NCI-H128 (cell line): Measurements from ENCODE around the gene FAM222B.
"Not testable (repeated sequence)": the region's sequence is repeated elsewhere in the genome, so short reads cannot be mapped to it uniquely, and the experiment has no call there.

ENCODE experiments used
- DNase-seq: peaks from one replicate; lab custom pipeline; 2025; ENCODE audit not compliant: unreplicated experiment; lab: John Stamatoyannopoulos, UW

FAM222B gene

DNA sequence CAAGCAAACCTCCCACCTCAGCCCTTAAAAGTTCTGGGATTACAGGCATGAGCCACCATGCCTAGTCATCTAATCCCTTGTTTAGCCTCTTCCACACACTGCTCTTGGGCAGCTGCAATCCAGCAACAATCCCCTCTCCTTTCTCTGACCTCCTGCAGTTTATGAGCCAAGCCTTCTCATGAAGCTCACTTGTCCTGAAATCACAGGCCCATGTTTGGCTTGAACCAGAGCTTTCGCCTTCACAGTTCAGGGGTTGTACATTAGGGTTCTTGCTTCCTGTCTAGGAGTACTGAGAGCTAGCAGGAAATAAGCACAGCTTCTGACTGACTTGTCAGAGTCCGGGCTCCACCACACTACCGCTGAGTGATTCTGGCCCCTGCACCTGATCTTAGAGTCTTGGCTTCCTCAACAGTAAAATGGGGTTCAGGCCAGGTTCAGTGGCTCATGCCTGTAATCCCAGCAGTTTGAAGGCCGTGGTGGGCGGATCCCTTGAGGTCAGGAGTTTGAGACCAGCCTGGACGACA, 28.5 kb upstream of the FAM222B start:
- DNase-seq = no peak

DNA sequence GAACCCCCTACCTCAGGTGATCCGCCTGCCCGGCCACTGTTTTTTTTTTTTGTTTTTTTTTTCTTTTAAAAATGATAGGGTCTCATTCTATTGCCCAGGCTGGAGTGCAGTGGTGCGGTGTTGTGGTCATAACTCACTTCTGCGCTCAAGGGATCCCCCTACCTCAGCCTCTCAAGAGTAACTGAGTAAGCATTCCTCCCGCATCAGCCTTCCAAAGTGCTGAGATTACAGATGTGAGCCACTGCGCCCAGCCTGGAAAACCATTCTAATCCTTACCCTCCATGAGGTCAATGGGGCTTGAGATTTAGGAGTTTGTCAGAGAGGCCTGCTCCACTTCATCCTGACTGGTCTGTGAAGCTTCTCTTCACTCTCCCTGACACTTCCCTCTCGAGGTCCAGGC, 24.7 kb upstream of the FAM222B start:
- no peak for DNase-seq

DNA sequence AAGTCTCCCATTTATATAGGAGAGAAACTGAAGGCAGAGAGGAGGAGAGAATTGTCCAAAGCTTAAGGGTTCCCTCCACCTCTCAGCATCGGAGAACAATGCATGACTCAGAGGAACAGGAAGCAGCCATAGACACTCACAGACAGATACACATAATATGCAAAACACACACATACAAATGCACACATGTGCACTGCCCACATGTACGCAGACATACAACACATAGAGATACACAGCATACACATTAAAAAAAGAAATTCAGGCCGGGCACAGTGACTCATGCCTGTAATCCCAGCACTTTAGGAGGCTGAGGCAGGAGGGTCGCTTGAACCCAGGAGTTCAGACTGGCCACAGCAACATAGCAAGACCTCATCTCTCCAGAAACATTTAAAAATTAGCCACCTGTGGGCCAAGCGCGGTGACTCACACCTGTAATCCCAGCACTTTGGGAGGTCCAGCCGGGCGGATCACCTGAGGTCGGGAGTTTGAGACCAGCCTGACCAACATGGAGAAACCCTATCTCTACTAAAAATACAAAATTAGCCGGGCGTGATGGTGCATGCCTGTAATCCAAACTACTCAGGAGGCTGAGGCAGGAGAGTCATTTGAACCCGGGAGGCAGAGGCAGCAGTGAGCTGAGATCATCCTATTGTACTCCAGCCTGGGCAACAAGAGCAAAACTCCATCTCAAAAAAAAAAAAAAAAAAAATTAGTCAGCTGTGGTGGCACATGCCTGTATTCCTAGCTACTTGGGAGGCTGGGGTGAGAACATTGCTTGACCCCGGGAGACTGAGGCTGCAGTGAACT, 23.6 kb upstream of the FAM222B start:
- no peak for DNase-seq

DNA sequence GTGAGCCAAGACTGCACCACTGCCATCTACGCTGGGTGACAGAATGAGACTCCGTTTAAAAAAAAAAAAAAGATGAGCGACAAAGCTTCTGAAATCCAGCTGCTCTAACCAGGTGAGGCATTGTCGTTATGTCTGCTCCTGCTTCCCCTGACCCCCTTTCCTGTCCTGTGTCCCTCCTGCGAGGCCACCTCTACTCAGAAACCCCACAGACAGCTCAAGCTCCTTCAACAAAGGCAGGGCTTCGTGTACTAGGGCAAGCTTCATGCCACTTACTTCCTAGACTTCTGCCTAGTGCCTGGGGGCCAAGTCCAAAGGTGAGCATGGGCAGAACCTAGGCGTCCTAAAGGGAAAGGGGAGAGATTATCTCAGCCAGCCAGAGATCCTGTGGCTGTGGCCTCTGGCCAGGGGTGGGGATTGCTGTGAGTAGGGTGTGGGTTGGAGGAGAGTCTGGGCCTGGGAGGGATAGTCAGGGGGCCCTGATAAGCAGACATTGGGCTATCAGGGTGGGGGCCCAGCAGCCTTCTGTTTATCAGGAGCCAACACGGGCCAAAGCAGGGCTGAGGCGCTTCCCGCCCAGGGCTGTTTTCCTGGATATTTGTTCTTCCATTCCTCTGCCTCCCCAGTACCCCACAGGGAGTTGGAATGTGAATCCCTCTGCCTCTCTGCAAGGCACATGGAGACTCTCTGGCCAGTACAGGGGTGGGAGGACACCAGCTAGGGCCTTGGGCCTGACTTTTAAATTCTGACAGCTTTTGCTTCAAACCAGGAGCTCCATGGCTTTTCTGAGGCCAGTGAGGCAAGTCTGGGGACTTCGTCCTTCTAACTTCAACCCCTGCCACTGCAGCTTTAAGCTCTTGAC, 22.6 kb upstream of the FAM222B start:
- DNase-seq = no peak

DNA sequence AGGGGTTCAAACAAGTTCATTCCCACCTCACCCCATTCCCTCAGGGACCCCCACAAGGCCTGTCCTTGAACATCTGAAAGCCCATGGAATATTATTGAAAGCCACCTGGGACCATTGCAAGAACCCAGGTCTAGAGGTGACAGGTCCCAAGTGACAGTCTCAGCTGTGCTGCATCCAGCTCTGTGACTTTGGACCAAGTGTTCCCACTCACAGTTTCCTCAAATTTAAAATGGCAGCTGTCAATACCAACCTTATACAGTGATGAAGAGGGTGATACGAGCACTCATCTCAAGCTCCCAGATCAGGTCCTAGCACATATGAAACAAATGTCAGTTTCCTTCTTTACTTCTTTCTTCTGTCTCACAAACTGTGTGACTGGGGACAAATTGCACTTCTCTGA, 21.4 kb upstream of the FAM222B start:
- no peak for DNase-seq

DNA sequence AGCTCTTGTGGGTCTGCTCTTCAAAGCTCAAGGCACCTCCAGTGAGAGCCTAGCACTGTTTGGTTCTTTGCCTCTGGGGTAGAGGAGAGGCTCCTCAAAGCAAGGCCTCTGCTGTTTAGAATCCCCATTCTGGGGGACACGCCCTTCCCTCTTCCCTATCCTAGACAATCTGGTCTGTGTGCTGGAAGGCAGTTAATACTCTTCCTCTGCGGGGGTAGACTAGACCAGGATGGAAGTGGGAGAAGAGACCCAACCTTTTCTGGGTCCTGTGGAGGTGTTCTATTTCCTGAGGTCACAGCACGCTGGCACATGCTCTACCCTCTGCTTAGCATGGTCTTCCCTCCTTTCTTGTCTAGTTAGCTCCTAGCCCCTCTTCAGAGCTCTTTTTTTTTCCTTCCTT, 20.0 kb upstream of the FAM222B start:
- DNase-seq = no peak

DNA sequence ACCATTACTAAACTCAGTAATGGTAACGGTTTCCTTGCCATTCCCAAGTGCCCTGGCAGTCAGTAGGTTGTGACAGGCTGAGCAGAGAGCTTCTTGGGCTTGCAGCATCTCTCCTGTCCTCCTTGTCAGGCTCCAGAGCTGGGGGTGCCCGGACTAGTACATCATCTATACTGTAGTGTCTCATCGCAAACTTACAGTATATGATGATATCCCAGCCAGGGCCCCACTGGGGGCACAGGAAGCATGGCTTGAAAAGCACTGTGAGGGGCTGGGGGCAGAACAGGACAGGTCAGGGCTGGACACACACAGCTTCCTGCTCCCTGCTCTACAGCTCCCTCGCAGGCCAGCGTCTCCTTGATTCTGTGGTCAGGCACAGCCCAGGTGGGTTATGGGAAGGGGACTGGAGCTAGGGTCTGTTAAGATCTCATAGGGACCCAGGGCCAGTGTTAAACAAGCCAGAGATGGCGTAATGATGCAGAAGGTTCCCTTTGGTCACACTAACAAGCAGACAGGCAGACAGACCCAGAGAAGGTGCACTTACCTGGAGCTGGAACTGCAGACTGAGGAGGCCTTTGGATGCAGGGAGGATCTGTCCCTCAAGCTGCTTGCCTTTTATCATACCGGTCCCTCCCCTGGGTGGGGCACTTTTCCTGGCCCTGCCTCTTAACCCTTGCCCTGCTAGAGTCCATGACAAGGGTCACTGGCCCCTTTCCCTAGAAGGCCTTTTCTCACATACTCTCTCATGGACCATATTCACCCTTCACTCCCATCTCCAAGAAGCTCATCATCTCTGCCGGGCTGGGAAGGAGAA, 19.0 kb upstream of the FAM222B start:
- no peak for DNase-seq

DNA sequence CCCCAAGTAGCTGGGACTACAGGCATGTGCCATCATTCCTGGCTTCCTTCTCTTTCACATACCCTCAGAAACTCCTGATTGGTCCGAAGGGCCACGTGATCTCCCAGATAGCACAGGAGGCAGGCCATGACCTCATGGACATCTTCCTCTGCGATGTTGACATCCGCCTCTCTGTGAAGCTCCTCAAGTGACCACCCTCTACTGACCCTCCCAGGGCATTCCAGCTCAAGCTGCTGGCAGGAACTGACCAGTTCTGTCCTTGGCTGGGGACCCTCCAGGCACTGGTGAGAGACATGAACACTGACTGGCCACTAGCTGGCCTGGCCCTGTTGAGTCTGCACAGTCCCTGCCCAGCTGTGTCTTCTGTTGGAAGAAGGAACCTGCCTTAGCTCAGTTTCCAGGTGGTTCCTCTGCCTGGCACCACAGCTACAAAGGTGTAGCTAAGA, 17.8 kb upstream of the FAM222B start:
- no peak for DNase-seq

DNA sequence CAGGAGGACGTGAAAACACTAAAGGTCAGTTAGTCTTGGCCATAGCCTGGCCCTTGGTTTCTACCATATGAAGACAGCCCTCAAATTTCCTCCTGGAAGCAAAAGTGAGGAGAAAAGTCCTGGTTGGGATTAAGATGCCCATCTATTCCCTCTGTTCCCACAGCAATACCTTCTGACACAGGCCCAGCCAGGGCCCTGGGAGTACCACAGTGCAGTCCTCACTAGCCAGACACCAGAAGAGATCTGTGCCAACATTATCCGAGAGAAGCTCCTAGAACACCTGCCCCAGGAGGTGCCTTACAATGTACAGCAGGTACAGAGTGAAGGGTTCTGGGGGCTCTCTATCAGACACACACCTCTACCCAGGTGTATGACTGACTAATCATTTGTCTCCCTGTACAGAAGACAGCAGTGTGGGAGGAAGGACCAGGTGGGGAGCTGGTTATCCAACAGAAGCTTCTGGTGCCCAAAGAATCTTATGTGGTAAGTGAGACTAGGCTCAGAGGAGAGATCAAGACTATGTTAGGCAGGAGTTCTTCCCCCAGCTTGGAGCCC, 16.3 kb upstream of the FAM222B start:
- no peak for DNase-seq

DNA sequence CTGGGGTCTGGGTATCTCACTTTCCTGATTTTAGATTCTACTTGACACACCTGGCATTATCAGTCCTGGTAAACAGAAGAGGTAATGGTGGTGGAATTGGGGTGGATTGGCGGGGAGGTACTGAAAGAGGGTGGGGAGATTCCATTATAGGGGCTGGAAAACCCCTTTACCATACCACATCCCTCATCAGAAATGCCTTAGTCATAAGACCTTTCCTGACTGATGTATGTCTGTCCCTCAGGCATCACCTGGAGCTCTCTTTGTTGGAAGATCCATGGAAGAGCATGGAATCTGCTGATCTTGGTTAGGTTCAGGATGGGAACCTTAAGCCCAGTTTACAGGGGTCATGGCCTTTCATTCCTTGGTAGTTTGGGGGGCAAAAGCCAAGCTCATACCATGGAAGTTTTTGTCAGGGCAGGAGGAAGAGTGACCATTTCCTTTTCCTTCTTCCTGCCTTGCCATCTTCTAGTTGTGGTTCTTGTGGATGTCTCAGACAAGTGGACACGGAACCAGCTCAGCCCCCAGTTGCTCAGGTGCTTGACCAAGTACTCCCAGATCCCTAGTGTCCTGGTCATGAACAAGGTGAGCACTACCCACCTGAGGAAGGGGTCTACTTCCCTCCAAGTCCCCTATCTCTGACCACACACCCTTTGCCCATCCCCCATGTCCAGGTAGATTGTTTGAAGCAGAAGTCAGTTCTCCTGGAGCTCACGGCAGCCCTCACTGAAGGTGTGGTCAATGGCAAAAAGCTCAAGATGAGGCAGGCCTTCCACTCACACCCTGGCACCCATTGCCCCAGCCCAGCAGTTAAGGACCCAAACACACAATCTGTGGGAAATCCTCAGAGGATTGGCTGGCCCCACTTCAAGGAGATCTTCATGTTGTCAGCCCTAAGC, 15.6 kb upstream of the FAM222B start:
- no peak for DNase-seq

DNA sequence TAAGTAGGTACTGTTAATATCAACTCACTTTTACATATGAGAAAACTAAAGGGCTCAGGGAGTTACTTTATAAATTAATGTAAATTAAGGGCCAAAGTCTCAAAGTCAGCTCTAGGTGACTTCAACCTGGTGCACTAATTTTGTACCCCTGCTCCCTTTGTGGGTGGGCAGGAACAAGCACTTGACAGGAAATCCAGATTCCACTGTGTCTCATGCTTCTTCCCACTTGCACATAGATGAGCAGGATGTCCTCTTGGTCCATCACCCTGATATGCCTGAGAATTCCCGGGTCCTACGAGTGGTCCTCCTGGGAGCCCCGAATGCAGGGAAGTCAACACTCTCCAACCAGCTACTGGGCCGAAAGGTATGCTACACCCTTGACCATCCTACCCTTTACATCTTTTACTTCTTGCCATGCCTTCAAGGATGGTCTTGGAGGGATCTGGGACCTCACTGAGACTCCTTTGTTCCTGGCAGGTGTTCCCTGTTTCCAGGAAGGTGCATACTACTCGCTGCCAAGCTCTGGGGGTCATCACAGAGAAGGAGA, 13.5 kb upstream of the FAM222B start:
- DNase-seq = no peak

DNA sequence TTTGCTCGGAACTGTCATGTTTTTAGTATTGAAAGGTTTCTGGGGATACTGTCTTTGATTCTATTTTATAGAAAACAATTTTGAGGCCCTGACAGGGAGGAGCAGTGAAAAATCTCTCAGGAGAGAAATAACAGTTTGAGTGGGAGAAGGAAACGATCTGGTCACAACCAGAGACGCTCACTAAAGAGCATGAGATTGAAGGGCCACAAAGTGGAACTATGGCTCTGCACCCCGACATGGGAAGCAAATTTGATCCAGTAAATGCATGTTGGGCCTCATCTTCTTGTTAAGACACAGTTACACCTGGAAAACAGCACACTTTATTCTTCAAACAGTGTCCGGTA, 12.7 kb upstream of the FAM222B start:
- no peak for DNase-seq

DNA sequence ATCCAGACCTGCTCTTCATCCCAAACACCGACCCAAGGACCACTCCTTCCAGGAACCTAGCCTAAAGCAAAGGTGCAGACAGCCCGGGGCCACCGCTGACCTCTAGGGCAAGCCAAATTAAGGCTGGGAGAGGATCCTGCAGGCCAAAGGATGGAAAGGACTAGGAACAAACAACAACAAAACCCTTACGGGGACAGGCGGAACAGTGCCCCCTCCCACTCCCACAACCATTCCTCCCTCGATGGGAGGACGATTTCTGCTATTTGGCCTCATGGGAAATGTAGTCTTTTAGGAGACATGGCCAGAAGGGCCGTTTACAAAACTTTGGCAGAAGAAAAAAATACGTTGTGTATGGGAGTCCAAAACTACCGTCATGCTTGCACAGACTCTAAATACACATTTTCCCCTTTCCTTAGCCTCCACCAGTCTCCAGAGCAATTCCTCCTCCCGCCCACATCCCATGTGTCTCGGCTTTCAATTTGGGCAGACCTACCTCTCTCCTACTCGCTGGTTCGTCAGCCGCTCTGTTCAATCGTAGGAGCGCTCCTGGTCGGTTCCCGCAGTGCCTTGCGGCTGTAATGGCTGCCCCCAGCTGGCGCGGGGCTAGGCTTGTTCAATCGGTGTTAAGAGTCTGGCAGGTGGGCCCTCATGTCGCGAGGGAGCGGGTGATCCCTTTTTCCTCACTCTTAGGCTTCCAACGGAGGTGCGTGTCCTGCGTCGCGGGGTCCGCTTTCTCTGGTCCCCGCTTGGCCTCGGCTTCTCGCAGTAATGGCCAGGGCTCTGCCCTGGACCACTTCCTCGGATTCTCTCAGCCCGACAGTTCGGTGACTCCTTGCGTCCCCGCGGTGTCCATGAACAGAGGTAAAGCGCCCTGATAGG, 12.1 kb upstream of the FAM222B start, which contains the start of gene ERAL1:
TSS of gene ERAL1 (plus strand) at position 560 of the 879 bp plus-strand sequence. CDS start at position 579, 19 bp downstream.
- DNase-seq = peak; percentile 57

DNA sequence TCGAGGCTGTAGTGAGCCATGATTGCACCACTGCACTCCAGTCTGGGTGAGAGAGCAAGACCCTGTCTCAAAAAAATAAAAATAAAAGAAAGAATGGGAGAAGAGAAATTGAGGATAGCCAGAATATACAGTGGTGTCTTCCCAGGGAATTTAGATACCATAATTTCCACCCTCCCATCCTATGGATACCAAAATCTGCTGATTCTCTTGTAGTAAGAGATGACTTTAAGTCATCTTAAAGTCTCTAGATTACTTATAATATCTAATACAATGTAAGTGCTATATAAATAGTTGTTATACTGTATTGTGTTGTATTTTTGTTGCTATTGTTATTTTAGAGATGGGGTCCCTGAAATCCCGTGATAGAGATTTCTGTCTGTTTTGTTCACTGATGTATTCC, 10.7 kb upstream of the FAM222B start:
- no peak for DNase-seq

DNA sequence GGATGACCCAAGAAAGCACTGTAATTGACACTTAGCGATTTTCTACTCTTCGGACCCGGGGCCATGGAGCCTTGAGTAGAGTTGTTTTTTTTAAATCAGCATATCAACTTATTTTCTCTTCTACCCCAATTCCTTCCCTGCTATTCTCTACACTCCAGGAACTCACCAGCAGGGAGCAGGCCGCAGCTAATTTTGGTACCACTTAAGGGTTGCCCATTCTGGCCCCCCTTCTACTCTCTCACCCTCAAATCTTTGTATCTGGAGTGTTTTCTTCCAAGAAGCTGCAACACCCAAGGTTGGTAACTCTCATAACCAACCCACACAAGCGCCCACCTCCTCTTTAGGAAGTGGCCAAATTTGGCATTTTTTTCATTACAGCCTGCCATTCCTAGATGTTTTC, 6.7 kb upstream of the FAM222B start:
- no peak for DNase-seq

DNA sequence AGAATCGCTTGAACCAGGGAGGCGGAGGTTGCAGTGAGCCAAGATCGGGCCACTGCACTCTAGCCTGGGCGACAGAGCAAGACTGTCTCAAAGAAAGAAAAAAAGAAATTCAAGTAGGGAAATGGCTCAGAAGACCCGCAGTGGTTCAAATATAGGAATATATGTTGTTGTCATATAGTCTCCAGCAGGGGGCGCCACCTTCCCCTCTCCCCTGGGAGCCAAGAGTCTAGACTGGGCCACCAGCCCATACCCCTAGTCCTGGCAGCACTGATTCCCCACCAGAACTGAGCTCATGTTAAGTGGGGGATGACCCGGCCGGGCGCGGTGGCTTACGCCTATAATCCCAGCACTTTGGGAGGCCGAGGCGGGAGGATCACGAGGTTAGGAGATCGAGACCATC, 6.1 kb upstream of the FAM222B start:
- DNase-seq = not testable (repeated sequence)

DNA sequence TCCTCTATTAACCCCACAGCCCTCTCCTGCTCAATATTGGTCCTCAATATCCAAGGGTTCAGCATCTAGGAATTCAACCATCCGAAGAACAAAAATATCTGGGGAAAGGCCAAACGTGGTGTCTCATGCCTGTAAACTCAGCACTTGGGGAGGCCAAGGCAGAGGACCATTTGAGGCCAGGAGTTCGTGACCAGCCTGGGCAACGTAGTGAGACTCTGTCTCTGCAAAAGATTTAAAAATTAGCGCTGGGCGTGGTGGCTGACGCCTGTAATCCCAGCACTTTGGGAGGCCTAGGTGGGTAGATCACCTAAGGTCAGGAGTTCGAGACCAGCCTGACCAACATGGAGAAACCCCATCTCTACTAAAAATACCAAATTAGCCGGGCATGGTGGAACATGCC, 4.1 kb upstream of the FAM222B start:
- DNase-seq = not testable (repeated sequence)

DNA sequence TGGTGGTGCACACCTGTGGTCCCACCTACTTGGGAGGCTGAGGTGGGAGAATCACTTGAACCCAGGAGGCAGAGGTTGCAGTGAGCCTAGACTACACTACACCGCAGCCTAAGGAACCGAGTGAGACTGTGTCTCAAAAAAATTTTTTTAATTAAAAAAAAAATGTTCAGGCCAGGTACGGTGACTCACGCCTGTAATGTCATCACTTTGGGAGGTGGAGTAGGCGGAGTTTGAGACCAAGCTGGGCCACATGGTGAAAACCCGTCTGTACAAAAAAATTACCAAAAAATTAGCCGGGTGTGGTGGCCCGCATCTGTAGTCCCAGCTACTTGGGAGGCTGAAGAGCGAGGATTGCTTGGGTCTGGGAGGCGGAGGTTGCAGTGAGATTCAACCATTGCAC, 3.6 kb upstream of the FAM222B start:
- no peak for DNase-seq

DNA sequence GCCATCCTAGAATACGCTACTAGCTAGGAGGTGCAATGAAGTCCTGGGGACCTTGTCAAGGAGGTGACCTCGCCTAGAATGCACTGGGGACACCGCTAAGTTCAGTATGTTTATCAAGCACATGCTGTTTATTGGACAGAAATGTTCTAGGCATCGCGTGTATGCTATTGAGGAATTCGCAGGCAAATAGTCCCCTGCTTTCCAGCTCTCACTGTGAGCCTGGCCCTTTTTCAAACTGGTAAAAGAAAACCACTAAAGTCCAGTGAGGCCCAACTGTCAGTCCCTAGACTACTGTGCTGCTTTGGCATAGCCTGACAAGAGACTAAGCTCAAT, 1.2 kb upstream of the FAM222B start:
- no peak for DNase-seq
